ENCODE data around the gene UBE2N. TPM values are rescaled to one million over a fixed set of nuclear protein-coding genes. Genes with fewer than 3 reads are reported as not detected.

The UBE2N gene
- total RNA-seq, 1 donor from 2014 or later, result 116 TPM

DNA sequence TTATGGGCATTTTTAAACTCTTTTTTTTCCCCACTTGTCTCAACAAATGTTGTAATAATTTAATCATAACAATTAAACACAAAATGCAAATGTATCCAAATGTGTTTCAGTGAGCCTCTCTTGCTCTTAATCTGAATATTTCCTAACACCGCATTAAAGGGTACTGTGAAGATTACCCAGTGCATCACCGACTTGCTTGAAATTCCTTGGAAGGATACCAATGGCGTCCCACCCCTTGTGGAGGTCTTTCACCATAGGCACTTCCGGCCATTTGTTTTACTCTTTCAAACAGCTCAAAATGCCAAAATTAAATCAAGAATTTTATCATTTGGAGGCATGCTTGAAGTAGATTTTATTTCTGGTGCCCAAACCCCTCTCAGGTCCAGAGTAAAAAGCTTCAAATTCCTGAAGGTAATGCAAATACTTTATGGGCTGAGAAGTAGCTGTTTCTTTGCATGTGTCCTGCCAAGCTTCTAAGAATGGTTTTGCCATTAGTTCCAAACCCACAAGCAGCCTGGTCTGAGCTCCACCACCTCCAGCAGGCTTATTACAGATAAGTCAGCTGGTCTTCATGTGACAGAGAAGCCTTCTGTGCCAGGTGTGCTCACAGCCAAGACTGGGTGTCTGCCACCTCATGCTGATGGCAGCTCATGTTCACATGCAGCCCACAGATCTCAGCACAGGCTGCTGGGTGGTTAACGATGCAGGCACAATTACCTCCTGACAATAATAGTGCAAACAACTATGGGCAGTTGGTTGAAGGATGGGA is 80.4 kb downstream of the UBE2N start:
- no peak for DNase-seq (ENCODE audit: low spot score)
- Histone ChIP-seq H3F3A (ENCODE audit: low read depth) (no peaks in the 10 kb centered on the region), H3K79me2 (ENCODE audit: low read depth) (no peaks in the 10 kb centered on the region), H3K36me3 (no peaks in the 10 kb centered on the region), H2AFZ (replicated peaks) (no peak overlapping the region), H4K20me1 (ENCODE audit: low read depth) (no peaks in the 10 kb centered on the region), H3K9me3 (ENCODE audit: low read depth) (no peaks in the 10 kb centered on the region), H3K4me2 (no peak overlapping the region), H3K9ac (no peak overlapping the region), H3K27me3 (no peaks in the 10 kb centered on the region), H3K27ac (no peak overlapping the region), H3K4me1 (no peaks in the 10 kb centered on the region), H3K4me3 (no peak overlapping the region)
- H3K36me3 Mint-ChIP-seq, result no peaks in the 10 kb centered on the region
- no peak overlapping the region for H3K4me3 Mint-ChIP-seq
- H3K27me3 Mint-ChIP-seq (ENCODE audit: insufficient read depth, low read depth), result no peaks in the 10 kb centered on the region
- H3K4me1 Mint-ChIP-seq, result no peaks in the 10 kb centered on the region
- no peak overlapping the region for H3K27ac Mint-ChIP-seq
- H3K9me3 Mint-ChIP-seq, result no peaks in the 10 kb centered on the region
- TF ChIP-seq, protein P1, sequence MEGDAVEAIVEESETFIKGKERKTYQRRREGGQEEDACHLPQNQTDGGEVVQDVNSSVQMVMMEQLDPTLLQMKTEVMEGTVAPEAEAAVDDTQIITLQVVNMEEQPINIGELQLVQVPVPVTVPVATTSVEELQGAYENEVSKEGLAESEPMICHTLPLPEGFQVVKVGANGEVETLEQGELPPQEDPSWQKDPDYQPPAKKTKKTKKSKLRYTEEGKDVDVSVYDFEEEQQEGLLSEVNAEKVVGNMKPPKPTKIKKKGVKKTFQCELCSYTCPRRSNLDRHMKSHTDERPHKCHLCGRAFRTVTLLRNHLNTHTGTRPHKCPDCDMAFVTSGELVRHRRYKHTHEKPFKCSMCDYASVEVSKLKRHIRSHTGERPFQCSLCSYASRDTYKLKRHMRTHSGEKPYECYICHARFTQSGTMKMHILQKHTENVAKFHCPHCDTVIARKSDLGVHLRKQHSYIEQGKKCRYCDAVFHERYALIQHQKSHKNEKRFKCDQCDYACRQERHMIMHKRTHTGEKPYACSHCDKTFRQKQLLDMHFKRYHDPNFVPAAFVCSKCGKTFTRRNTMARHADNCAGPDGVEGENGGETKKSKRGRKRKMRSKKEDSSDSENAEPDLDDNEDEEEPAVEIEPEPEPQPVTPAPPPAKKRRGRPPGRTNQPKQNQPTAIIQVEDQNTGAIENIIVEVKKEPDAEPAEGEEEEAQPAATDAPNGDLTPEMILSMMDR (IDR thresholded peaks at IDR 0.05), result no peak
- TF ChIP-seq EZH2phosphoT487 (IDR thresholded peaks at IDR 0.05) (no peak), EZH2 (IDR thresholded peaks at IDR 0.05) (no peak)

DNA sequence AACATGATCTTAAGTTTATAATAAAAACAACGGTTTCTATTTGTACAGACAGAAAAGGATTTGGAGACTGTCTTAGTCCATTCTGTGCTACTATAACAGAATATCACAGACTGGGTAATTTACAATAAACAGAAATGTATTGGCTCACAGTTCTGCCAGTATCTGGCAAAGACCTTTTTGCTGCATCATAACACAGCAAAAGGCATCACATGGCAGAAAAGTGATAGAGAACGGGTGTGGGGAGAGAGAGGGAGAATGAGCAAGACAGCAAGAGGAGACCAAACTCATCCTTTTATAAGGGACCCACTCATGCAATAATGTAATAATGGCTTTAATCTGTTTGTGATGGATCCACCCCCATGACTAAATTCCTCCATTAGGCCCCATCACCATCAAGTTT is 81.1 kb downstream of the UBE2N start:
- H3K9me3 ChIP-seq (ENCODE audit: low read depth), result no peaks in the 10 kb centered on the region
- no peak overlapping the region for H3K4me3 ChIP-seq
- no peak overlapping the region for H2AFZ ChIP-seq (replicated peaks)
- no peak overlapping the region for H3K27ac Mint-ChIP-seq
- no peaks in the 10 kb centered on the region for H3K4me1 ChIP-seq
- H3K4me1 Mint-ChIP-seq, result no peaks in the 10 kb centered on the region
- no peaks in the 10 kb centered on the region for H3K36me3 ChIP-seq
- H3F3A ChIP-seq (ENCODE audit: low read depth), result no peaks in the 10 kb centered on the region
- H3K4me3 Mint-ChIP-seq, result no peak overlapping the region
- H3K9me3 Mint-ChIP-seq, result no peaks in the 10 kb centered on the region
- no peaks in the 10 kb centered on the region for H3K36me3 Mint-ChIP-seq
- DNase-seq (ENCODE audit: low spot score), result no peak
- TF ChIP-seq EZH2phosphoT487 (IDR thresholded peaks at IDR 0.05) (no peak), EZH2 (IDR thresholded peaks at IDR 0.05) (no peak)
- TF ChIP-seq, protein P1 (IDR thresholded peaks at IDR 0.05), result no peak
- no peak overlapping the region for H3K9ac ChIP-seq
- no peaks in the 10 kb centered on the region for H3K27me3 Mint-ChIP-seq (ENCODE audit: insufficient read depth, low read depth)
- H3K27me3 ChIP-seq, result no peaks in the 10 kb centered on the region
- H4K20me1 ChIP-seq (ENCODE audit: low read depth), result no peaks in the 10 kb centered on the region
- no peaks in the 10 kb centered on the region for H3K79me2 ChIP-seq (ENCODE audit: low read depth)
- no peak overlapping the region for H3K27ac ChIP-seq
- H3K4me2 ChIP-seq, result no peak overlapping the region

DNA sequence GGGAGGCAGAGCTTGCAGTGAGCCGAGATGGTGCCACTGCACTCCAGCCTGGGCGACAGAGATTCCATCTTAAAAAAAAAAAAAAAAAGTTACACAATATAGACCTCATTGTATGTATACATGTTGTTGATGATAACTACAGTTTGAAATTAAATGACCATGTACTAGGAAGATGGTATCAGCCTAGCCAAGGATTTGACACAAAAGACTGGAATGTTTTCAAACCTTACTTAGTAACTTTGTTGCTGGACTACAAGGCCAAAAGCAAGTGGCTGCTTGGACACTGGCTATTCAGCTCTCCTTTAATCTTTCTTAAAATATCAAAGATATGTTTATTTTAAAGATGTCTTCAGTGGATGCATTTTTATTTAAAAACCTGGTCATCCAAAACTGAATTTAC is 82.9 kb downstream of the UBE2N start:
- Histone ChIP-seq H3K27ac (no peak overlapping the region), H3K9me3 (ENCODE audit: low read depth) (no peaks in the 10 kb centered on the region), H3K4me2 (no peak overlapping the region)

More for the DNA sequence above, 82.9 kb downstream of the UBE2N start:
- Mint-ChIP-seq H3K27ac (no peak overlapping the region), H3K4me1 (no peaks in the 10 kb centered on the region), H3K4me3 (no peak overlapping the region), H3K36me3 (no peaks in the 10 kb centered on the region), H3K27me3 (ENCODE audit: insufficient read depth, low read depth) (no peaks in the 10 kb centered on the region), H3K9me3 (no peaks in the 10 kb centered on the region)
- Histone ChIP-seq H3K4me3 (no peak overlapping the region), H4K20me1 (ENCODE audit: low read depth) (no peaks in the 10 kb centered on the region), H3F3A (ENCODE audit: low read depth) (no peaks in the 10 kb centered on the region), H2AFZ (replicated peaks) (no peak overlapping the region), H3K36me3 (no peaks in the 10 kb centered on the region), H3K79me2 (ENCODE audit: low read depth) (no peaks in the 10 kb centered on the region), H3K27me3 (no peaks in the 10 kb centered on the region), H3K4me1 (no peaks in the 10 kb centered on the region), H3K9ac (no peak overlapping the region)
- TF ChIP-seq EZH2phosphoT487 (IDR thresholded peaks at IDR 0.05) (no peak), EZH2 (IDR thresholded peaks at IDR 0.05) (no peak)
- TF ChIP-seq, protein P1 (IDR thresholded peaks at IDR 0.05), result no peak
- DNase-seq (ENCODE audit: low spot score), result no peak
